HFF-Myc (cell line): ENCODE results near the gene RNF26.

Experiments
- DNase-seq: peaks from one replicate; pipeline ENCODE4 v3.0.0-alpha.2; 2011; ENCODE audit warnings: low read depth; ENCODE audit errors: extremely low read depth
- H3K4me3 ChIP-seq: replicated peaks from 2 replicates; pipeline ENCODE4 v1.5.1; 2011; ENCODE audit warnings: low read depth, mild to moderate bottlenecking, control low read depth, low read length
- TF ChIP-seq, protein P1 (sequence below): IDR thresholded peaks from 2 replicates; pipeline ENCODE4 v1.5.1; 2012; ENCODE audit warnings: mild to moderate bottlenecking, low read depth, low read length, control low read depth; ENCODE audit errors: missing control alignments

Gene RNF26

DNA sequence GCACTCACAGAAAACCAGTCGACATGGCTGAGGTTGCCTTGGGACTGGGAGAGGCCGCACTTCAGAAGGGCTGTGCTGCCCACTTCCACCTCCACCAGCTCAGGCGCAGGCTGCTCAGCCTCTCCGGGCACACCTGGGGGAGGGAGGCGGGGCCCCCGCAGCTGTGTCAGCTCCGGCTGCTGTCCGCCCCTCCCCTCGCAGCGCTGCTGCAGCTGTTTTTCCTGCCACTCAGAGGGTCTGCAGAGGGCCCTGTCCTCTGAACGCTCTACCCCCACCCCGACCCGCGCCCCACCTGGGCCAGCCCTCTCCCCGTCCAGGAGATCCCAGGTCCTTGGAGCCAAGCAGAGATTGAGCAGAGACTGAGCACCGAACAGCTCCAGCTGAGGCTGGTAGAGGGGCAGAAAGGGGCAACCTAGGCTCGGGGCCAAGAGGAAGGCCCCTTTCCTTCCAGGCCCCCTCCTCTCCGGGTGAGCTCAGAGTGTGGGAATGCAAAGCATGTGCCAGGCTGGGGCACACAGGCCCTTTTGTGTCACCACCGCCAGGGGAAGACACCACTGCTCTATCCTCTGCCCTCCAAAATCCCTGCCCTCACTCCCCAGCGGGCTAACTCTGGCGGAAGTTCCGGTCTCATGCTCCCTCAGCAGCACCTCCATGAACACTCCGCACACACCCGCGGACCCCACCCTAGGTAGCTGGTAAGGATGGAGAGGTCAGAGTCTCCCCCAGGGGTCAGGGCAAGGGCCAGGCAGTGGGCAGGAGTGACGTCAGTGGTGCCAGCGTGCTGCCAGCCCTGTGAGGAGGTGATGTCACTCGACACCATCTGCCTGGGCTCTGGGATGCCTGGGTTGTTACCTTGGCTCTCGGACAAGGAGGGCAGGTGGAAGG, 19.0 kb upstream of the RNF26 start:
- DNase-seq = no peak
- TF ChIP-seq, protein P1, sequence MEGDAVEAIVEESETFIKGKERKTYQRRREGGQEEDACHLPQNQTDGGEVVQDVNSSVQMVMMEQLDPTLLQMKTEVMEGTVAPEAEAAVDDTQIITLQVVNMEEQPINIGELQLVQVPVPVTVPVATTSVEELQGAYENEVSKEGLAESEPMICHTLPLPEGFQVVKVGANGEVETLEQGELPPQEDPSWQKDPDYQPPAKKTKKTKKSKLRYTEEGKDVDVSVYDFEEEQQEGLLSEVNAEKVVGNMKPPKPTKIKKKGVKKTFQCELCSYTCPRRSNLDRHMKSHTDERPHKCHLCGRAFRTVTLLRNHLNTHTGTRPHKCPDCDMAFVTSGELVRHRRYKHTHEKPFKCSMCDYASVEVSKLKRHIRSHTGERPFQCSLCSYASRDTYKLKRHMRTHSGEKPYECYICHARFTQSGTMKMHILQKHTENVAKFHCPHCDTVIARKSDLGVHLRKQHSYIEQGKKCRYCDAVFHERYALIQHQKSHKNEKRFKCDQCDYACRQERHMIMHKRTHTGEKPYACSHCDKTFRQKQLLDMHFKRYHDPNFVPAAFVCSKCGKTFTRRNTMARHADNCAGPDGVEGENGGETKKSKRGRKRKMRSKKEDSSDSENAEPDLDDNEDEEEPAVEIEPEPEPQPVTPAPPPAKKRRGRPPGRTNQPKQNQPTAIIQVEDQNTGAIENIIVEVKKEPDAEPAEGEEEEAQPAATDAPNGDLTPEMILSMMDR = no peak
- H3K4me3 ChIP-seq = peak overlapping the region; percentile 52

DNA sequence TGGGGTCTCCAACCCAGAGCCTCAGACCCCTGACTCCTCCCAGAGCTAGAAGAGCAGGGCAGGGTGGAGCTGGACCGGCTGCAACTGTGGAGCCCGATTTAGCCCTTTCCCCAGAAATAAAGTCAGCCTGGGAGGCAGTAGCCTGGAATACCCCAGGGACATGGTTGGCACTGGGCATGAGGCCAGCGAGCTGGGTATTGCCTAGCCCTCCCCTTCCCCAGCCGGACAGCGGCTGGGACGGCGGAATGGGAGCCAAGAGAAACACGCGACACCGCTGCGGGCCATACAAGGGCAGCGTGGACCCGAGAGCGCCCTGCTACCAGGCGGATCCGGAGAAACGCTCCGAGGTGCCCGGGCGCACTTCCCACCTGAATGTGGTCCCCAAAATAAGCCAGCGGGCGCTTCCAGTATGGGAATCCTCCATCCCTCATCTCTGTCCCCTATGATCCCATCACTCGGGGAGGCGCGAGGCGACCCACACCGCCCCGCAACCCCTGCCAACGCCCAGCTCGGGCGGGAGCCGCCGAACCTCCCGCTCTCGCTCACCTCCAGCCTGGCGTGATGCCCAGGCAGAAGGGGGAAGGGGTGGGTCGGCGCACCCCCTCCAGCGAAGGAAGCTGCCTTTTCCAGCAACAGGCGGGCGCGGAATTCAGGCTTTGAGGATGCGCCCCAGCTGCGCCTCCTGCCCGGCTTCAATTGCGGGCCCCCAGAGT, 18.2 kb upstream of the RNF26 start:
- no peak for DNase-seq
- peak overlapping the region; percentile 52 for H3K4me3 ChIP-seq
- TF ChIP-seq, protein P1 = no peak

DNA sequence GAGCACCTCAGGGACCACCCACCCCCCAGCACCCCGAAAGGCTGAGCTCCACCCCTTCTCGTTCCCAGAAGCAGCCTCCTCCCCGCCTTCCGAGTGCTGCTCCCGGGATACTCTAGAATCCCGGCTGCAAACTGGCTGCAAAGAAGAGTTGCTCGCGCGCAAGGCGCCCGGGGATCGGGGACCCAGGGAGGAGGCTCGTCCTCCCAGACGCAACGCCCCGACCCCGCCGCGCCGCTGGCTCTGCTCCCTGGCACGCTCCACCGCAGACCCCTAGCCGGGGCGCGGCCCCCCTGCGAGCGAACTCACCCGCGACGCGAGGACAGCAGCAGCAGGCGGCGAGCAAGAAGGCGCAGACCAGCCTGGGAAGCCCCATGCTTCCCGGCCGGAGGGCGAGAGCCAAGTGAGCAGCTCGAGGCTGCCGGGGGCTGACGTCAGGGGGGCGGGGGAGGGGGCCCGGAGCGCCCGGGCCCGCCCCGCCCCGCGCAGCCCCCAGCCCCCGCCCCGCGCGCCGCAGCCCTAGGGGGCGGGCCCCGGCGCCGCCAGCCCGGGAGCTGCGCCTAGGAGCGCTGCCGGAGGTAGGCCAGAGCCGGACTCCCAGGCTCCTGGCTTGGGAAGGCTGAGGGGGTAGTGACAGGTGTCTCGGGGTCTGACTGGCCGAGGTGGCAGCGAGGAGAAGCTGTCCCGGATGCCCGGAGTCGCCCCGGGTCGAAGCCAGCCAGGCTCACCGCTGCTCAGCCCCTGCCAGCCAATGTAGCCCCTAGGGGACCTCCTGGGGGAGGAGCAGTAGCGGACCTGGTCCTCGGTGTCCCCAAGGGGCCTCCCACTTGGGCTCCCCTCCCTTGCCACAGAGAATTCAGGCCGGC, 17.4 kb upstream of the RNF26 start, which contains the start of gene MCAM:
TSS of gene MCAM (minus strand) at position 402 of the 863 bp plus-strand sequence. CDS start at position 373, 29 bp downstream.
- TF ChIP-seq, protein P1 = no peak
- no peak for DNase-seq
- peak within 1 kb of the TSS; percentile 52 for H3K4me3 ChIP-seq

DNA sequence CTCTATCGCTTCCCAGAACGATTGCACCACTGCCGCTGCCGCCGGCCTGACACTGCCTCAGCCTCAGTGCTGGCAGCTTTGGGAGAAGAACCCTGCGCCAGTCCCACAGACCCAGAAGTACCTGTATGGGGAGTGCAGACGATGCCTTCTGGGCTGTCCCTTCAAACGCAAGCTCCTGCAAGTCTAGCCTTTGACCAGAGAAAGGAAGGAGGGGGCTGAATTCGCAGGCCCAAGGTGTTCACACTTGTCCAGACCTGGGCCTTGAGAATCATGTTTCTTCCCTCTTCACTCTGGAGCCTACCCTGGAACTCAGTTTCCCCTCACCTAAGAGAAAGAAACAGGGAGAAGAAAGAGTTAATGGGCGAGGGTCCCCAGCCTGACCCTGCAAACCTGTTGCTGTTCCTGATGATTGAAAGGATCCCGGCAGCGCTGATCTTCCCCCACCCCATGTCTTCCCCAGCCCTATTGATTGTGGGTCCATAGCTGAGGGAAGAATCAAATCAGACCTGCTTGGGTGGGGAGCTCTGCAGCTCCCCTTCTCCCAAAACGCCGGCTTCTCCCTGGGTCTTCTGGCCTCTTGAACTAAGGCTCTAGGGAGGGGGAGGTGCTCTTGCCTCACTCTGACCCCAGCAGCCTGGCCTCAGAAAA, 16.6 kb upstream of the RNF26 start:
- DNase-seq = no peak
- no peak overlapping the region for H3K4me3 ChIP-seq
- TF ChIP-seq, protein P1 = no peak

DNA sequence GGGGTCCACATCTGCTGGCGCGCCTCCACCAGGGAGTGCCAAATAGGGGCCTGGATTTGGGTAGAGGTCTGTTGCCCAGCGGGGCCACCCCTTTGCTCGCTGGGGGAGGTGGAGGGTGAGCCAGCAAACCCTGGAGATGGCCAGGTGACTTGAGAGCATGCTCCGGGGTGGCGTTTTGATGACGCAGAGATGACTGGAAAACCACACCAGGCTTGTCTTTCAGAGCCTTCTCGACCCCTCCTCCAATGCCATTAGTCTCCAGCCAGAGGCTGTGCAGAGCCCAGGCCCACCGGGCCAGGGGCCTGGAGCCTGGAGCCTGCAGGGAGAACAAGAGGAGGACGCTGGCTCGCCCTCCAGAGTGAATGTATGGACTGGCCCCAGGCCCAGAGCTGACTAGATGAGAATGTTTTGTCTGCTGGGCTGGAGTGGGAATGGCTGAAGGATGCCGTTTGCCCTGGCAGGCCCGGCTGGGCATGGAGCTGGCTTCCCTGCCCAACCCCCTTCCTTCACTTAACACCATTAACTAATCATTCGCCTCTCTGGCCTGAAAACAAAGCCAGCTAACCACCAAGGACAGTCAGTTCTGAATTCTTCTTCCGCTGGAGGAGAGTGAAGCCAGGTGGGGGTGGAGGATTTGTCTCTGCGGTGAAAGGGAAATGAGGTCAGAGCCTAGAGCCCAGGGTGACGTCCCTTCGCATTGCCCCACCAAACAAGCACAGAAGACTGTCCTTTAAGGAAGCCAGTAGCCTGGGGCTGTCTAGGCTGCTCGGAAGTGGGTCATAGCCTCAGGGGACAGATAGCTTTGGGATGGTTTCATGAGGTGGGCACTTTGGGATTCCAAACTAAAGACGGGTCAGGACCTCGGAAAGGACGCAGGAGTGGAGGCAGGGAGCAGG, 15.8 kb upstream of the RNF26 start:
- H3K4me3 ChIP-seq = no peak overlapping the region
- no peak for DNase-seq

More for the DNA sequence above, 15.8 kb upstream of the RNF26 start:
- TF ChIP-seq, protein P1 = no peak
